Kidney tubule cell (primary cell): ENCODE data around the gene VPS4A.

Experiments
- DNase-seq: peaks from one replicate; pipeline ENCODE4 v3.0.0-alpha.2; 2018; ENCODE audit warnings: low spot score

The VPS4A gene

DNA sequence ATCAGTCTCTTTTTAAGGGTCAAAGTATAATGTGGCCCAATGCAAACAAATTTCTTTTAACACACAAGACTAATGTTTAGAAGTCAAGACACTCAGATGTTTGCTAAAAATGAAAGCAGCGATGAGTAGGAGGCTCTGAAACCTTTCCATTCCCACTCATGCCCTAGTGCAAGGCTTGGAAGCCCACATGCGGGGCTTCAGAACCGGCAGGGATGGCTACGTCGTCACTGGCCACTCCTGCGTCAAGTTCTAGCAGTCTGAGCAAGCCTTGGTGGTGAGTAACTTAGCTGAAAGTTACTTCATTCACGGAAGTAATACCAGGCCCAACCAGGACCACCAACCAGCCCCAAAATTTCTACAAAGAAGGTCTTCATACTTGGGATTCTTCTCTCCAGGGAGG lies 55.3 kb downstream of the VPS4A start:
- no peak for DNase-seq

DNA sequence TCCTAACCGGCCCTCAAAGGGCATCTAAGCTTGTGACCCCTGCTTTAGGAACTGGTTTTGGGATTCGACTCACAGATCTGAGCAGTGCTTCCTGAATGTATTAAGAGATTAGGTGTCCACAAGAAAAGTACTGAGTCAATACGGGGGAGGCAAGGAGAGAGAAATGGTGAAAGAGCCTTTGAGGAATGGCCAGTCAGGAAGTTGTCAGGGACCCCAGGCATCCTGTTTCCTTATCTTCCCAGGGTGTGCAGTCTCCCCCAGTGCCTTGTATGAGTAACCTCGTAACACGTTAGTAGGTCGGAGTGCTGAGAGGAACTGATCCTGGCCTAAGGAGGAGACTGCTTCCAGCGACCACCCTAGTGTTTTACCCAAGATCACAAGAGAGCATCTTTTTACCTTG lies 56.8 kb downstream of the VPS4A start:
- DNase-seq, result no peak

DNA sequence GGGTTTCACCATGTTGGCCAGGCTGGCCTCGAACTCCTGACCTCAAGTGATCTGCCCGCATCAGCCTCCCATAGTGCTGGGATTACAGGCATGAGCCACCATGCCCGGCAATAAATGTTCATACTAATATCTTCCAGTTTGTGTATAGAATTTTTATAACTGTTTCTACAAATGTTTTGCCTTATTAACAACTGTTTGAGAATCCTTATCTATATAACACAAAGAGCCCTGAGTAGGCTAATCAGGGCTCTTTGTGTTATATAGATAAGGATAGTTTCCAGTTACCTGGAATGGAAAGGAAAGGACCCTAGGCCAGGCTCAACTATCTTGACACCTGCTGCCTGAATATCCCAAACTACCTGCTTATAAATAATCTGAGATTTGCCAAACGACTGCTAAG lies 57.7 kb downstream of the VPS4A start:
- DNase-seq, result no peak

DNA sequence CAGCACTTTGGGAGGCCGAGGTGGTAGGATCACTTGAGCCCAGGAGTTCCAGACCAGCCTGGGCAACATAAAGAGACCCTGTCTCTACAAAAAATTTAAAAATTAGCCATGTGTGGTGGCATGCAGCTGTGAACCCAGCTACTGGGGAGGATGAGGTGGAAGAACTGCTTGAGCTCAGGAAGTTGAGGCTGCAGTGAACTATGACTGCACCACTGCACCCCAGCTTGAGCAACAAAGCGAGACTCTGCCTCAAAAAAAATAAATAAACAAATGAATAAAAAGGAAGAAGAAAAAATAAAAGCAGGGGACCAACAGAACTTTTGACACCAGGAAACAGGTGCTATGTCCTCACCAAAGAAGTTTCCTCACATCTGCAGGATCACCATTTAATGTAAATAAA lies 60.4 kb downstream of the VPS4A start:
- no peak for DNase-seq

DNA sequence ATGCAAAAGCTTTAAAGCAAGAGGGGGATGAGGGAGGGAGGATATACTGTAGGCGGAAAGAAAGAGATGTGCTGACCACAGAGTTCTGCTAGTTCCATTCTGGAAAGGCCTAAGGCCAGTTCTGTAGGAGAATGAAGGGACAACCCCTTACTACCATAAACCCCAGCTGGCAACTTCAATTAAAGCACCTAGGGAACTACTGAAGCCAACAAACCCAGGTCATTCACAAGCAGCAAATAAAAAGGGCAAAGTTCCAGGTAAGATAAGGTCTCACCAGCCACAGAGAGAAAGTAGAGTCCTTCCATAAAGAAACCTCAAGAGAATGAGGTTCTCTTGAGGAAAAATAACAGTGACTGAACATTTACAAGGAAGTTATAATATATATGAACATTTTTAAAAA lies 61.9 kb downstream of the VPS4A start:
- DNase-seq, result no peak
